Panc1 (cell line): ENCODE results near the gene FSTL5.

ENCODE experiments used
- CTCF ChIP-seq: fragments of 450-650 bp; IDR thresholded peaks from 2 replicates; pipeline ENCODE4 v1.5.1; 2017; ENCODE audit warnings: mild to moderate bottlenecking
- POLR2AphosphoS5 ChIP-seq: IDR thresholded peaks from 2 replicates; pipeline ENCODE4 v1.6.1; 2012; ENCODE audit warnings: mild to moderate bottlenecking, low read depth, low read length, moderate library complexity
- SIN3A ChIP-seq: IDR thresholded peaks from 2 replicates; pipeline ENCODE4 v1.6.1; 2012; ENCODE audit warnings: low read depth, mild to moderate bottlenecking, low read length, moderate library complexity, borderline replicate concordance; ENCODE audit not compliant: insufficient read depth
- TCF7L2 ChIP-seq: IDR thresholded peaks from 2 replicates; pipeline ENCODE4 v1.6.1; 2011; ENCODE audit warnings: mild to moderate bottlenecking, low read depth, low read length, inconsistent platforms
- TF ChIP-seq, protein P1 (sequence below), 2 experiments: IDR thresholded peaks; 2 replicates each; pipeline ENCODE4 v1.6.1; 2011 to 2012; ENCODE audit warnings: low read depth in 2 of 2, control low read depth in 1 of 2, low read length in 1 of 2, mild to moderate bottlenecking in 1 of 2, moderate library complexity in 1 of 2; ENCODE audit not compliant: insufficient read depth in 1 of 2

- TF ChIP-seq TCF7L2 (no peak), CTCF (no peak), POLR2AphosphoS5 (no peak), SIN3A (no peak)
- TF ChIP-seq, protein P1, sequence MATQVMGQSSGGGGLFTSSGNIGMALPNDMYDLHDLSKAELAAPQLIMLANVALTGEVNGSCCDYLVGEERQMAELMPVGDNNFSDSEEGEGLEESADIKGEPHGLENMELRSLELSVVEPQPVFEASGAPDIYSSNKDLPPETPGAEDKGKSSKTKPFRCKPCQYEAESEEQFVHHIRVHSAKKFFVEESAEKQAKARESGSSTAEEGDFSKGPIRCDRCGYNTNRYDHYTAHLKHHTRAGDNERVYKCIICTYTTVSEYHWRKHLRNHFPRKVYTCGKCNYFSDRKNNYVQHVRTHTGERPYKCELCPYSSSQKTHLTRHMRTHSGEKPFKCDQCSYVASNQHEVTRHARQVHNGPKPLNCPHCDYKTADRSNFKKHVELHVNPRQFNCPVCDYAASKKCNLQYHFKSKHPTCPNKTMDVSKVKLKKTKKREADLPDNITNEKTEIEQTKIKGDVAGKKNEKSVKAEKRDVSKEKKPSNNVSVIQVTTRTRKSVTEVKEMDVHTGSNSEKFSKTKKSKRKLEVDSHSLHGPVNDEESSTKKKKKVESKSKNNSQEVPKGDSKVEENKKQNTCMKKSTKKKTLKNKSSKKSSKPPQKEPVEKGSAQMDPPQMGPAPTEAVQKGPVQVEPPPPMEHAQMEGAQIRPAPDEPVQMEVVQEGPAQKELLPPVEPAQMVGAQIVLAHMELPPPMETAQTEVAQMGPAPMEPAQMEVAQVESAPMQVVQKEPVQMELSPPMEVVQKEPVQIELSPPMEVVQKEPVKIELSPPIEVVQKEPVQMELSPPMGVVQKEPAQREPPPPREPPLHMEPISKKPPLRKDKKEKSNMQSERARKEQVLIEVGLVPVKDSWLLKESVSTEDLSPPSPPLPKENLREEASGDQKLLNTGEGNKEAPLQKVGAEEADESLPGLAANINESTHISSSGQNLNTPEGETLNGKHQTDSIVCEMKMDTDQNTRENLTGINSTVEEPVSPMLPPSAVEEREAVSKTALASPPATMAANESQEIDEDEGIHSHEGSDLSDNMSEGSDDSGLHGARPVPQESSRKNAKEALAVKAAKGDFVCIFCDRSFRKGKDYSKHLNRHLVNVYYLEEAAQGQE (IDR thresholded peaks at IDR 0.05; ENCODE audit: insufficient read depth in 1 of 2, low read depth in 2 of 2, low read length in 1 of 2): no peak
These were observed 599.5 kb downstream of the FSTL5 start for GRCh38 chr4:161564230-161564834.
